Natural killer cell (primary cell): ENCODE data around the gene PPP1R9A. TPM values are rescaled to one million over a fixed set of nuclear protein-coding genes. Genes with fewer than 3 reads are reported as not detected.

Source experiments
- ATAC-seq, 3 donors: fragments of 150-1000 bp in 2 of 3; fragments of 200-7000 bp in 1 of 3; cut with Tn5 transposase; 1 replicate in 1 of 3; 2 replicates in 2 of 3; pipeline ENCODE4 v1.10.0; 2021; ENCODE audit warnings: mild to moderate bottlenecking in 2 of 3, moderate library complexity in 2 of 3
- DNase-seq, 2 donors: peaks; one replicate each; pipeline versions ENCODE4 v3.0.0 to v3.0.0-alpha.2; 2013 to 2021; ENCODE audit warnings: mixed read lengths in 1 of 2
- H3K27ac ChIP-seq: one replicate; pipeline ENCODE4 v1.5.1; 2013; ENCODE audit warnings: mild to moderate bottlenecking, low read length
- H3K27me3 ChIP-seq: one replicate; pipeline ENCODE4 v1.6.1; 2013; ENCODE audit warnings: low read length; ENCODE audit not compliant: control insufficient read depth, insufficient read depth
- H3K36me3 ChIP-seq: one replicate; pipeline ENCODE4 v1.6.1; 2013; ENCODE audit warnings: low read length; ENCODE audit not compliant: control insufficient read depth, insufficient read depth
- H3K4me1 ChIP-seq: one replicate; pipeline ENCODE4 v1.6.1; 2013; ENCODE audit warnings: low read length; ENCODE audit not compliant: control insufficient read depth, insufficient read depth
- H3K4me3 ChIP-seq: one replicate; pipeline ENCODE4 v1.5.1; 2013; ENCODE audit warnings: low read length
- H3K9me3 ChIP-seq: one replicate; pipeline ENCODE4 v1.6.1; 2013; ENCODE audit warnings: low read length; ENCODE audit not compliant: control insufficient read depth, insufficient read depth
- H3K27ac Mint-ChIP-seq, 2 donors: one replicate each; pipeline ENCODE4 v1.8.0; 2022; ENCODE audit warnings: mild to moderate bottlenecking in 2 of 2, mixed read lengths in 2 of 2, moderate library complexity in 1 of 2
- H3K27me3 Mint-ChIP-seq, 2 donors: one replicate each; pipeline ENCODE4 v1.8.0; 2022; ENCODE audit warnings: low read depth in 2 of 2, mixed read lengths in 2 of 2
- H3K36me3 Mint-ChIP-seq: one replicate; pipeline ENCODE4 v1.8.0; 2022; ENCODE audit warnings: mixed read lengths
- H3K4me1 Mint-ChIP-seq, 2 donors: one replicate each; pipeline ENCODE4 v1.8.0; 2022; ENCODE audit warnings: mixed read lengths in 2 of 2
- H3K4me3 Mint-ChIP-seq: one replicate; pipeline ENCODE4 v1.8.0; 2022; ENCODE audit warnings: mild to moderate bottlenecking, moderate library complexity, mixed read lengths
- H3K9me3 Mint-ChIP-seq, 2 donors: one replicate each; pipeline ENCODE4 v1.8.0; 2022; ENCODE audit warnings: mixed read lengths in 2 of 2
- WGBS: methylation state at CpG from one replicate; pipeline ENCODE4 v1.1.7; 2013; ENCODE audit warnings: missing lambda C conversion rate; ENCODE audit not compliant: insufficient coverage; 5-methylcytosine and 5-hydroxymethylcytosine counted together
- intact Hi-C: fragments of 100-400 bp; cut with micrococcal nuclease; formaldehyde crosslinking; loops from one replicate; pipeline ENCODE4 v1.14.2; 2022
- total RNA-seq, 4 donors: library from RNA; stranded (reverse); fragments of 120-200 nt in 1 of 4; gene quantifications; one replicate each; pipeline versions ENCODE4 v1.2.3 to v1.2.4, GENCODE V29; 2013 to 2022
- TF ChIP-seq, protein P1 (sequence below): fragments of 200-600 bp; IDR thresholded peaks from one replicate; pipeline ENCODE4 v1.8.0; 2022; ENCODE audit warnings: antibody characterized with exemption

The PPP1R9A gene
- total RNA-seq, 3 donors from 2014 or later (not counting 1 experiment from before 2014, with no cell fraction given), result 1.6 to 6.0 (median 2.0) TPM

DNA sequence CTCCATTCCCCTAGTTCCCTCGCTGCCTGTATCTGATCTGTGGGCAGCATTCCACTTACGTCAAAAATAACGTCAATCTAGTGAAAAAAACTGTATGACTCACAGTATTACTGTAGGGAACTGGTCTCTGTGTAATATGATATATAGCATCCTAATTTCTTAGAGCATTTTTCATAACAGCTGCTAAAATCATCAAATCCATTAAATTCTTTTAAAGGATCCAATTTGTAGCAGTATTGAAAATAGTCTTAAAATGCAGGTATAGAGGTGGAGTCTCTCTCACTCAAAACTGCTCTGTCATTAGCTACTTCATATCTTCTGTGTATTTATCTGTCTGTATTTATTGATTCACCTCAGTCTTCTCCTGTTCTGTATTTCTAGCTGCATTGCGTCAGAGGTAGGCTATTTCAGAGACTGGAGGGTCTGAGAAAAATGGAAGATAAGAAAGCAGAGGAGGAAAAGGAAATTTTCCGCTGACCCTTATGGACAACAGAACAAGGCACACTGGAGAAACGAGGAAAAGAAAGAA lies 357.0 kb downstream of the PPP1R9A start:
- no peaks in the 10 kb centered on the region for H3K36me3 Mint-ChIP-seq
- Histone ChIP-seq H3K27me3 (no peaks in the 10 kb centered on the region), H3K4me3 (no peak overlapping the region), H3K4me1 (no peaks in the 10 kb centered on the region), H3K9me3 (no peaks in the 10 kb centered on the region), H3K36me3 (no peaks in the 10 kb centered on the region), H3K27ac (no peak overlapping the region)
- no peaks in the 10 kb centered on the region for H3K27me3 Mint-ChIP-seq
- H3K4me3 Mint-ChIP-seq, result no peak overlapping the region
- DNase-seq, result no peak
- H3K9me3 Mint-ChIP-seq, result no peaks in the 10 kb centered on the region
- H3K4me1 Mint-ChIP-seq, result no peaks in the 10 kb centered on the region
- WGBS, result 94% methylated on average over 6 of the region's 6 CpGs
- H3K27ac Mint-ChIP-seq, result no peak overlapping the region
- ATAC-seq, result no peak
- TF ChIP-seq, protein P1, sequence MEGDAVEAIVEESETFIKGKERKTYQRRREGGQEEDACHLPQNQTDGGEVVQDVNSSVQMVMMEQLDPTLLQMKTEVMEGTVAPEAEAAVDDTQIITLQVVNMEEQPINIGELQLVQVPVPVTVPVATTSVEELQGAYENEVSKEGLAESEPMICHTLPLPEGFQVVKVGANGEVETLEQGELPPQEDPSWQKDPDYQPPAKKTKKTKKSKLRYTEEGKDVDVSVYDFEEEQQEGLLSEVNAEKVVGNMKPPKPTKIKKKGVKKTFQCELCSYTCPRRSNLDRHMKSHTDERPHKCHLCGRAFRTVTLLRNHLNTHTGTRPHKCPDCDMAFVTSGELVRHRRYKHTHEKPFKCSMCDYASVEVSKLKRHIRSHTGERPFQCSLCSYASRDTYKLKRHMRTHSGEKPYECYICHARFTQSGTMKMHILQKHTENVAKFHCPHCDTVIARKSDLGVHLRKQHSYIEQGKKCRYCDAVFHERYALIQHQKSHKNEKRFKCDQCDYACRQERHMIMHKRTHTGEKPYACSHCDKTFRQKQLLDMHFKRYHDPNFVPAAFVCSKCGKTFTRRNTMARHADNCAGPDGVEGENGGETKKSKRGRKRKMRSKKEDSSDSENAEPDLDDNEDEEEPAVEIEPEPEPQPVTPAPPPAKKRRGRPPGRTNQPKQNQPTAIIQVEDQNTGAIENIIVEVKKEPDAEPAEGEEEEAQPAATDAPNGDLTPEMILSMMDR, result no peak
- intact Hi-C loops, result no loop called here

DNA sequence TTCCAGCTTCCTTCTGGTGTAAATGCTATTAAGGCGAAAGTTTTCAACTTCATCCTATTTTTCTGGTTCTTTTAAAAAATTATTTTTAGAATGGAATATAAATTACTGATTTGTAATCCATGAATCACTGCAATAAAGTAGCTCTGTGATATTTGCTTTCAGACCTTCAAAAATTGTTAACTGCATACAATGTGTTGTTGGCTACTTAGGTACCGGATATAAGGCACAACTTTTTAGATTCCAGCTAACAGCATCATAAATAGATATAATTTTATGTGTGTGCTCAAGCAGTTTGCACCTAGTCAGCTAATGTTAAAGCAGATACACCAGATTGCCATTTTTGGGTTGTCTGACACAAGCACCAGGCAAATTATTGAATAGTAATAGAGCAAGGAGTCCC lies 358.2 kb downstream of the PPP1R9A start:
- DNase-seq, result no peak
- intact Hi-C loops, result no loop called here
- WGBS, result no CpG with 5 or more reads among the region's 2 CpGs

DNA sequence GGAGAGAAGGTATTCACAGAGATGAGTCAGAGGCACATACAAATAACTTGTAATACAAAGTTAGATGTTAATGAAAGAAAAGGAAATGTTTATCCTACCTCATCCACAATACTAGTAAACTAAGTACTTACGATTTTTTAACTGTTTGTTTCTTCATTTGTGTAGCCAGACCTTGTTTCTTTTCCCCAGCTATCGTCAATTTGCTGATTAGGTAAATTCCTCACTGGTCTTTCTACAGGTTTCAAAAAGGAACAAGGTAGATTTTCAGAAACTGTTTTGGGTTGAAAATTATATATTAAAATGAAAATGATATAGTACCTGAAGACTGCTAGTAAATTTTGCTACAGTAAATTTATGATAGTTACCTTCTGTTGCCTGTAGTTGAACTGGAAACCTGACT lies 360.4 kb downstream of the PPP1R9A start:
- Histone ChIP-seq H3K4me1 (no peaks in the 10 kb centered on the region), H3K36me3 (no peaks in the 10 kb centered on the region), H3K9me3 (no peaks in the 10 kb centered on the region), H3K4me3 (no peak overlapping the region), H3K27me3 (no peaks in the 10 kb centered on the region), H3K27ac (no peak overlapping the region)
- H3K9me3 Mint-ChIP-seq, result no peaks in the 10 kb centered on the region
- no peaks in the 10 kb centered on the region for H3K36me3 Mint-ChIP-seq
- 88% methylated on average over 2 of the region's 2 CpGs for WGBS
- H3K4me1 Mint-ChIP-seq, result no peaks in the 10 kb centered on the region
- H3K27ac Mint-ChIP-seq, result no peak overlapping the region
- DNase-seq, result no peak
- no peak for ATAC-seq
- H3K27me3 Mint-ChIP-seq, result no peaks in the 10 kb centered on the region
- intact Hi-C loops, result no loop called here
- TF ChIP-seq, protein P1, result no peak
- H3K4me3 Mint-ChIP-seq, result no peak overlapping the region

More for the DNA sequence above, 358.2 kb downstream of the PPP1R9A start:
- no peaks in the 10 kb centered on the region for H3K27me3 ChIP-seq
- H3K9me3 ChIP-seq, result no peaks in the 10 kb centered on the region
- Mint-ChIP-seq H3K9me3 (no peaks in the 10 kb centered on the region), H3K27ac (no peak overlapping the region), H3K36me3 (no peaks in the 10 kb centered on the region), H3K4me1 (no peaks in the 10 kb centered on the region), H3K4me3 (no peak overlapping the region), H3K27me3 (no peaks in the 10 kb centered on the region)
- H3K4me3 ChIP-seq, result no peak overlapping the region
- H3K36me3 ChIP-seq, result no peaks in the 10 kb centered on the region
- ATAC-seq, result no peak
- no peak overlapping the region for H3K27ac ChIP-seq
- TF ChIP-seq, protein P1, result no peak
- H3K4me1 ChIP-seq, result no peaks in the 10 kb centered on the region

DNA sequence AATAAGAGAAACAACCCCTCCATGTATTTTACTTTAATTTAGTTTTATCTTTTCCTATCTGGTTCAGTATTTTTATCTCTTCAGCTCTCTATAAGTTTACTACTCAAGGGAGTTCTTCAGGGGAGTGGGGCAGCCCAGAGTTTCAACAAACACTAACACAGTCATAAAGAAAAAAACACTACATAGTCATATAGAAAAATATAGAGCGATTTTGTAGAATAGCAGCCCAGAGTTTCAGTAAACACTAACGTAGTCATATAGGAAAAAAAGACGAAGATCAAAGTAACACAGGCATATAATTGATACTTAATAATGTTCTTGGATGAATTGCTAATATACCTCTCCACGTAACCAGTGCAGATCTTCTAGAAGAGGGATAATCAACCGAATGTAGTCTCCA lies 362.2 kb downstream of the PPP1R9A start:
- Mint-ChIP-seq H3K4me1 (no peaks in the 10 kb centered on the region), H3K27ac (no peak overlapping the region), H3K27me3 (no peaks in the 10 kb centered on the region), H3K4me3 (no peak overlapping the region), H3K9me3 (no peaks in the 10 kb centered on the region), H3K36me3 (no peaks in the 10 kb centered on the region)
- ATAC-seq (no peak), DNase-seq (no peak)
- no peaks in the 10 kb centered on the region for H3K4me1 ChIP-seq
- WGBS, result 73% methylated on average over 3 of the region's 5 CpGs
- no peak overlapping the region for H3K4me3 ChIP-seq
- intact Hi-C loops, result no loop called here
- no peaks in the 10 kb centered on the region for H3K27me3 ChIP-seq
- H3K36me3 ChIP-seq, result no peaks in the 10 kb centered on the region
- no peak overlapping the region for H3K27ac ChIP-seq
- TF ChIP-seq, protein P1, result no peak
- no peaks in the 10 kb centered on the region for H3K9me3 ChIP-seq
